Neural progenitor cell (in vitro differentiated cells): ENCODE measurements around the gene SNX25.

Experiments
- CTCF ChIP-seq: fragments of 200-600 bp; sonication (generic); IDR thresholded peaks from 2 replicates; pipeline ENCODE4 v1.5.1; 2017; ENCODE audit warnings: antibody characterized with exemption, mild to moderate bottlenecking
- EZH2 ChIP-seq: fragments of 200-600 bp; sonication (generic); IDR thresholded peaks from 2 replicates; pipeline ENCODE4 v1.6.1; 2017; ENCODE audit warnings: antibody characterized with exemption, mild to moderate bottlenecking, moderate library complexity

GRCh38 chr4:185249105-185249504 lies 39.7 kb downstream of the SNX25 start:
- TF ChIP-seq CTCF (no peak), EZH2 (no peak)
